Activated CD8-positive, alpha-beta T cell treated with anti-CD3 and anti-CD28 coated beads for 36 hours (primary cell): ENCODE data around the gene CIDEA. TPM values are rescaled to one million over a fixed set of nuclear protein-coding genes. Genes with fewer than 3 reads are reported as not detected.

Source experiments
- ATAC-seq: fragments of 200-7000 bp; cut with Tn5 transposase; one replicate; pipeline ENCODE4 v1.10.0; 2021; ENCODE audit warnings: mild to moderate bottlenecking, moderate library complexity
- CTCF ChIA-PET: fragments of 350-600 bp; sonication (Branson Sonifier 250); formaldehyde crosslinking; loops from one replicate; lab custom pipeline; 2021; ENCODE audit warnings: antibody characterized with exemption; lab: Charles Lee
- POLR2A ChIA-PET: fragments of 350-600 bp; sonication (Branson Sonifier 250); formaldehyde crosslinking; loops from one replicate; lab custom pipeline; 2021; ENCODE audit warnings: antibody characterized with exemption; lab: Charles Lee
- DNase-seq: peaks from one replicate; pipeline ENCODE4 v3.0.0-alpha.2; 2020
- H3K27ac Mint-ChIP-seq: one replicate; pipeline ENCODE4 v1.8.0; 2021; ENCODE audit warnings: mild to moderate bottlenecking, mixed read lengths
- H3K27me3 Mint-ChIP-seq: one replicate; pipeline ENCODE4 v1.8.0; 2021; ENCODE audit warnings: mixed read lengths
- H3K36me3 Mint-ChIP-seq: one replicate; pipeline ENCODE4 v1.8.0; 2021; ENCODE audit warnings: low read depth, mixed read lengths
- H3K4me1 Mint-ChIP-seq: one replicate; pipeline ENCODE4 v1.8.0; 2021; ENCODE audit warnings: low read depth, mixed read lengths
- H3K4me3 Mint-ChIP-seq: one replicate; pipeline ENCODE4 v1.8.0; 2021; ENCODE audit warnings: mild to moderate bottlenecking, moderate library complexity, mixed read lengths
- H3K9me3 Mint-ChIP-seq: one replicate; pipeline ENCODE4 v1.8.0; 2021; ENCODE audit warnings: mixed read lengths
- intact Hi-C: fragments of 100-400 bp; cut with micrococcal nuclease; formaldehyde crosslinking; loops from one replicate; pipeline ENCODE4 v1.10.0; 2022
- total RNA-seq, 2 experiments: library from RNA; stranded (reverse); gene quantifications; one replicate each; pipeline ENCODE4 v1.2.3, GENCODE V29; 2021
- TF ChIP-seq, protein P1 (sequence below): fragments of 200-600 bp; IDR thresholded peaks from one replicate; pipeline ENCODE4 v1.8.0; 2022; ENCODE audit warnings: antibody characterized with exemption, mild to moderate bottlenecking

The CIDEA gene
- total RNA-seq, 2 experiments from 2014 or later = not detected

DNA sequence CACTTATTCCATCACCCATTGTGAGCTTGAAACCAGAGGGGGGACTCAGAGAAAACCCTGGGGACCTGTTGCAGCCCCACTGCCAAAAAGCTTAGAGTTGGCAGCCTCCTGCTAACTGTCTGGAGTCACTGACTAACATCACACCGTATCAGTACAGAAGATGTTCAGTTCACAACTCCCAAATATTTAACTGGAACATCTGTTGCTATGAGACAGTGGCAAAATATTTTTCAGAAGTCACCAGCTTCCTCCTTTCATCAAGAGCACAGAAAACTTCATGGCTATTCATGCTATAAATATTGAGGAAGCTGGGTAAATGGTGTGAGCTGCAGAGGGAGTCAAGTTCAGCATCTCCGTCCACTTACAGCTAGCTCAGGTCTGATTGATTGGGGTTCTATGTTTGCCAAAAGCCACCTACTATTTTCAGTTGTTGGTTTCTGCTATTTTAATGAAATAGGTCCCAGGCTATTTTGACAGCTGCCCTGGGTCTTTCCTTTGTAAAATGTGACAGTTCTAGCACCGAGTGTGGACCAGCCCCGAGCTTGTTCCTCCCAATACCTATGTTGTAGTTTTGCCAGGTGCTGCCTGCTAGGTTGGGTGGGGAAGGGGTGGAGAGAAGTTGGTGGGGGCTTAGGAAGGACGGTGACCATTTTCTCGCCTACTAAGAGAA lies 63.6 kb downstream of the CIDEA start:
- no peaks in the 10 kb centered on the region for H3K27me3 Mint-ChIP-seq
- CTCF ChIA-PET = interaction anchor here (1.4 to 3.0 kb wide), 3 partner anchors 10 to 81 kb away, joined by 3 to 19 read pairs (median 5); no protein-coding TSS in a partner anchor
- no peak overlapping the region for H3K4me3 Mint-ChIP-seq
- POLR2A ChIA-PET = interaction anchor here (0.6 to 0.9 kb wide), 2 partner anchors 9 to 18 kb away, joined by 3 to 5 read pairs; no protein-coding TSS in a partner anchor
- H3K4me1 Mint-ChIP-seq = no peaks in the 10 kb centered on the region
- H3K9me3 Mint-ChIP-seq = peaks cover 3% of the 10 kb centered on the region
- H3K36me3 Mint-ChIP-seq = peaks cover 10% of the 10 kb centered on the region
- DNase-seq (no peak), ATAC-seq (no peak)
- H3K27ac Mint-ChIP-seq = no peak overlapping the region
- intact Hi-C loops = no loop called here
- TF ChIP-seq, protein P1, sequence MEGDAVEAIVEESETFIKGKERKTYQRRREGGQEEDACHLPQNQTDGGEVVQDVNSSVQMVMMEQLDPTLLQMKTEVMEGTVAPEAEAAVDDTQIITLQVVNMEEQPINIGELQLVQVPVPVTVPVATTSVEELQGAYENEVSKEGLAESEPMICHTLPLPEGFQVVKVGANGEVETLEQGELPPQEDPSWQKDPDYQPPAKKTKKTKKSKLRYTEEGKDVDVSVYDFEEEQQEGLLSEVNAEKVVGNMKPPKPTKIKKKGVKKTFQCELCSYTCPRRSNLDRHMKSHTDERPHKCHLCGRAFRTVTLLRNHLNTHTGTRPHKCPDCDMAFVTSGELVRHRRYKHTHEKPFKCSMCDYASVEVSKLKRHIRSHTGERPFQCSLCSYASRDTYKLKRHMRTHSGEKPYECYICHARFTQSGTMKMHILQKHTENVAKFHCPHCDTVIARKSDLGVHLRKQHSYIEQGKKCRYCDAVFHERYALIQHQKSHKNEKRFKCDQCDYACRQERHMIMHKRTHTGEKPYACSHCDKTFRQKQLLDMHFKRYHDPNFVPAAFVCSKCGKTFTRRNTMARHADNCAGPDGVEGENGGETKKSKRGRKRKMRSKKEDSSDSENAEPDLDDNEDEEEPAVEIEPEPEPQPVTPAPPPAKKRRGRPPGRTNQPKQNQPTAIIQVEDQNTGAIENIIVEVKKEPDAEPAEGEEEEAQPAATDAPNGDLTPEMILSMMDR = no peak

DNA sequence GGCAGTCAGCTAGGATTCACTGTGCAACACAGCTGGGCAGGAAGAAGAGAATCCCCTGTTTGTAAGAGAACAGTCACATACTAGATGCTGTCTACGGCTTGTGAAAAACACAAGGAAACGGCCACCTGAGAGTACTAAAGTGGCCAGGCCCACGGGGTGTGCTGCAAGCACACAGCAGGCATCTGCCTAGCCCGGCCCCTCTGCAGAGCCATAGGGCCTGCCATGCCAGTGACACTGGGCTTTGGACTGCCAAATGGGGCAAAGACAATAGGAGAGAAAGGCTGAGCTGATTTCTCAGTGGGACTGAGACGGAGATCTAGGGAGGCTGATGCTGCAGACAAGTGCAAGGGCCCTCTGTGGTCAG lies 64.2 kb downstream of the CIDEA start:
- POLR2A ChIA-PET = interaction anchor here (0.9 kb wide), 1 partner anchor 9 kb away, joined by 5 read pairs; no protein-coding TSS in a partner anchor

DNA sequence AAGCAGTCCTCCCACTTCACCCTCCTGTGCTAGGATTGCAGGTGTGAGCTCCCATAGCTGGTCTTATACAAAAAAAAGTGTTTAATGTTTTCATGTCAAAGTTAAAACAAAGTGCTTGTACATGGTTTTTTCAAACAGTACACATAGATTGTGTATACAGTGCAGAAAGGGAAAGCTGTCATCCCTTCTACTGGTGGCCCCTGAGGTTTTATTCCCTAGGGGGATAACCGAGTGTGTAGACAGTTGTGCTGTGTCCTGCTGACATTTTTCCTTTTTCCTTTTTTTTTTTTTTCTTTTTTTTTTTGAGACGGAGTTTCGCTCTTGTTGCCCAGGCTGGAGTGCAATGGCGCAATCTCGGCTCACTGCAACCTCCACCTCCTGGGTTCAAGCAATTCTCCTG lies 64.7 kb downstream of the CIDEA start:
- no peak for ATAC-seq
- intact Hi-C loops = no loop called here
- Mint-ChIP-seq H3K27me3 (no peaks in the 10 kb centered on the region), H3K27ac (no peak overlapping the region), H3K36me3 (peaks cover 12% of the 10 kb centered on the region), H3K9me3 (no peaks in the 10 kb centered on the region), H3K4me3 (no peak overlapping the region), H3K4me1 (no peaks in the 10 kb centered on the region)
- ChIA-PET CTCF (interaction anchor here (1.4 to 3.0 kb wide), 3 partner anchors 9 to 82 kb away, joined by 3 to 19 read pairs (median 5); no protein-coding TSS in a partner anchor), POLR2A (no interaction called here)
- TF ChIP-seq, protein P1 = no peak
- DNase-seq = no peak

More for the DNA sequence above, 64.2 kb downstream of the CIDEA start:
- TF ChIP-seq, protein P1 = no peak
- Mint-ChIP-seq H3K27ac (no peak overlapping the region), H3K27me3 (no peaks in the 10 kb centered on the region), H3K4me3 (no peak overlapping the region), H3K9me3 (no peaks in the 10 kb centered on the region), H3K4me1 (no peaks in the 10 kb centered on the region), H3K36me3 (peaks cover 10% of the 10 kb centered on the region)
- intact Hi-C loops = no loop called here
- DNase-seq (no peak), ATAC-seq (no peak)
- CTCF ChIA-PET = interaction anchor here (1.4 to 3.0 kb wide), 3 partner anchors 10 to 82 kb away, joined by 3 to 19 read pairs (median 5); no protein-coding TSS in a partner anchor

DNA sequence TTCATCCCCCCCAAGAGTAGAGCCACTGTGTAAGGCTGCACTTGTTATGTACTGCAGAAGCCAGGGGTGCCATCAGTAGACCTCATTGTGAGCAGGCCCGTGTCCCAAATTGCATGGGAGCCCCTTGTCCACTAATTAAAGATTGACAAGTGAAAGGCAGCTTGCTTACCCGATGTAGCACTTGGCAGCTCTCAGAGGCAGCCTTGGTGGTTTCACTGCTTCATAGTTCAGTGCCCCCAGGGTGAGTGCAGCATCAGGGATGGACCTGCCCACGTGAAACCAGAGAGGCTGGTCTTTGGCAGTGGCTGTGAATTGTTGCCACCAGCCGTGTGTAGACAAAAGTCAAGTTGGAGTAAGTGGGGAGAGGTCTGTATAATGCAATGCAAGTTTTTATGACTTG lies 67.2 kb downstream of the CIDEA start:
- ATAC-seq = no peak
- ChIA-PET CTCF (interaction anchor here (1.4 kb wide), 1 partner anchor 49 kb away, joined by 3 read pairs; no protein-coding TSS in a partner anchor), POLR2A (no interaction called here)
- Mint-ChIP-seq H3K4me3 (no peak overlapping the region), H3K27me3 (no peaks in the 10 kb centered on the region), H3K36me3 (peaks cover 29% of the 10 kb centered on the region), H3K9me3 (no peaks in the 10 kb centered on the region), H3K27ac (no peak overlapping the region), H3K4me1 (peaks cover 2% of the 10 kb centered on the region)
- TF ChIP-seq, protein P1 = no peak
- DNase-seq = no peak
- intact Hi-C loops = no loop called here
